Panc1 (cell line): Measurements from ENCODE around the gene KRTAP10-7. TPM values are rescaled to one million over a fixed set of nuclear protein-coding genes. Genes with fewer than 3 reads are reported as not detected.

Experiments
- ATAC-seq: fragments of 200-7000 bp; cut with Tn5 transposase; 2 replicates; pipeline ENCODE4 v1.9.1; 2020; ENCODE audit warnings: mild to moderate bottlenecking, moderate library complexity
- BruUV-seq: library from RNA; stranded (reverse); fragments of 400-500 nt; replicated peaks from 2 replicates; lab custom pipeline; 2021; lab: Mats Ljungman, UMichigan
- CTCF ChIA-PET: fragments of 300-600 bp; sonication (Branson Sonifier 250); formaldehyde crosslinking; loops from one replicate; lab custom pipeline; 2022; ENCODE audit warnings: antibody characterized with exemption; lab: Charles Lee
- POLR2A ChIA-PET: fragments of 300-600 bp; sonication (Branson Sonifier 250); formaldehyde crosslinking; loops from one replicate; lab custom pipeline; 2022; ENCODE audit warnings: antibody characterized with exemption; lab: Charles Lee
- DNase-seq: peaks from one replicate; pipeline ENCODE4 v3.0.0-alpha.2; 2010; ENCODE audit warnings: low read depth, low spot score
- H3K27ac ChIP-seq: 2 replicates; pipeline ENCODE4 v1.5.1; 2011; ENCODE audit warnings: mild to moderate bottlenecking, low read length, inconsistent platforms
- H3K27me3 ChIP-seq: fragments of 200-500 bp; sonication (Bioruptor generic); 2 replicates; pipeline ENCODE4 v1.6.0; 2014; ENCODE audit warnings: low read length, inconsistent platforms; ENCODE audit not compliant: control insufficient read depth, insufficient read depth
- H3K36me3 ChIP-seq: fragments of 200-500 bp; sonication (Bioruptor generic); 2 replicates; pipeline ENCODE4 v1.5.1; 2014; ENCODE audit warnings: inconsistent platforms, mild to moderate bottlenecking, low read length, moderate library complexity; ENCODE audit not compliant: control insufficient read depth, insufficient read depth
- H3K4me1 ChIP-seq: 2 replicates; pipeline ENCODE4 v1.5.1; 2011; ENCODE audit warnings: inconsistent platforms, mild to moderate bottlenecking, low read length, moderate library complexity; ENCODE audit not compliant: control insufficient read depth, insufficient read depth
- H3K4me3 ChIP-seq, 2 experiments: 2 replicates each; pipeline ENCODE4 v1.5.1; 2011 to 2012; ENCODE audit warnings: low read depth in 2 of 2, low read length in 2 of 2, mild to moderate bottlenecking in 2 of 2, inconsistent platforms in 1 of 2, moderate library complexity in 1 of 2
- H3K9me3 ChIP-seq: fragments of 200-500 bp; sonication (Bioruptor generic); 2 replicates; pipeline ENCODE4 v1.5.1; 2014; ENCODE audit warnings: low read depth, mild to moderate bottlenecking, inconsistent platforms, low read length, moderate library complexity; ENCODE audit not compliant: control insufficient read depth, insufficient read depth
- POLR2AphosphoS5 ChIP-seq: IDR thresholded peaks from 2 replicates; pipeline ENCODE4 v1.6.1; 2012; ENCODE audit warnings: mild to moderate bottlenecking, low read depth, low read length, moderate library complexity
- REST ChIP-seq, 2 experiments: IDR thresholded peaks; 2 replicates each; pipeline ENCODE4 v1.6.1; 2011 to 2012; ENCODE audit warnings: low read depth in 2 of 2, control low read depth in 1 of 2, low read length in 1 of 2, mild to moderate bottlenecking in 1 of 2, moderate library complexity in 1 of 2; ENCODE audit not compliant: insufficient read depth in 1 of 2
- SIN3A ChIP-seq: IDR thresholded peaks from 2 replicates; pipeline ENCODE4 v1.6.1; 2012; ENCODE audit warnings: low read depth, mild to moderate bottlenecking, low read length, moderate library complexity, borderline replicate concordance; ENCODE audit not compliant: insufficient read depth
- TCF7L2 ChIP-seq: IDR thresholded peaks from 2 replicates; pipeline ENCODE4 v1.6.1; 2011; ENCODE audit warnings: mild to moderate bottlenecking, low read depth, low read length, inconsistent platforms
- in situ Hi-C: cut with HindIII; loops from 2 replicates; pipeline ENCODE4 v1.10.0; 2016; ENCODE audit warnings: low sequenced_read_pairs, low pct_unique_long_range_greater_than_20kb
- intact Hi-C: fragments of 100-400 bp; cut with micrococcal nuclease; formaldehyde crosslinking; loops from one replicate; pipeline ENCODE4 v1.10.0; 2022; ENCODE audit not compliant: unreplicated experiment
- total RNA-seq: library from RNA; stranded (reverse); gene quantifications from one replicate; pipeline ENCODE4 v1.2.1, GENCODE V29; 2021; ENCODE audit not compliant: unreplicated experiment
- TF ChIP-seq, protein P1 (sequence below): fragments of 450-650 bp; IDR thresholded peaks from 2 replicates; pipeline ENCODE4 v1.5.1; 2017; ENCODE audit warnings: mild to moderate bottlenecking

KRTAP10-7 gene
- total RNA-seq, 1 experiment from 2014 or later, result not detected

DNA sequence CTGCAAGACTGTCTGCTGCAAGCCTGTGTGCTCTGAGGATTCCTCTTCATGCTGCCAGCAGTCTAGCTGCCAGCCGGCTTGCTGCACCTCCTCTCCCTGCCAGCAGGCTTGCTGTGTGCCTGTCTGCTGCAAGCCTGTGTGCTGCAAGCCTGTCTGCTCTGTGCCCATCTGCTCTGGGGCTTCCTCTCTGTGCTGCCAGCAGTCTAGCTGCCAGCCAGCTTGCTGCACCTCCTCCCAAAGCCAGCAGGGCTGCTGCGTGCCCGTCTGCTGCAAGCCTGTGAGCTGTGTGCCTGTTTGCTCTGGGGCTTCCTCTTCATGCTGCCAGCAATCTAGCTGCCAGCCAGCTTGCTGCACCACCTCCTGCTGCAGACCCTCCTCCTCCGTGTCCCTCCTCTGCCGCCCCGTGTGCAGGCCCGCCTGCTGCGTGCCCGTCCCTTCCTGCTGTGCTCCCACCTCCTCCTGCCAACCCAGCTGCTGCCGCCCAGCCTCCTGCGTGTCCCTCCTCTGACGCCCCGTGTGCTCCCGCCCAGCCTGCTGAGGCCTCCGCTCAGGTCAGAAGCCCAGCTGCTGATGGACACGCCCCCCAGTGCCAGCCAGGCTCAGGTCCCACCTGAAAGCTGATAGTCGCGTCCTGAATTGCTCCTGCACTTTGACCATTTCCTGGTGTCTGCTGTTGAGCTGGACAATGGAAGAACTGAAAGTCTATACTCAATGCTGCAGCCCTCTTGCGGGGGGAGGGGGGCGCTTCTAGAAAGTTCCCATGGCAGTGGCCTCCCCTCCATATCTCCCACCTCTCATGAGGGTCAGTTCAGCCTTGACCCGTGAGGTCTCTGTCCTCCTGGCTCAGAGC, 25.7 kb upstream of the KRTAP10-7 start:
- DNase-seq (no peak), ATAC-seq (peak; percentile 43; the same call in 1 of the 2 replicates)
- POLR2A ChIA-PET, result interaction anchor here (0.5 kb wide), 1 partner anchor 145 kb away, joined by 3 read pairs; no protein-coding TSS in a partner anchor
- BruUV-seq, result no TSS peak
- TF ChIP-seq REST (IDR thresholded peaks at IDR 0.05; ENCODE audit: insufficient read depth in 1 of 2, low read depth in 2 of 2, low read length in 1 of 2) (no peak), TCF7L2 (no peak), SIN3A (no peak), POLR2AphosphoS5 (no peak)
- TF ChIP-seq, protein P1, sequence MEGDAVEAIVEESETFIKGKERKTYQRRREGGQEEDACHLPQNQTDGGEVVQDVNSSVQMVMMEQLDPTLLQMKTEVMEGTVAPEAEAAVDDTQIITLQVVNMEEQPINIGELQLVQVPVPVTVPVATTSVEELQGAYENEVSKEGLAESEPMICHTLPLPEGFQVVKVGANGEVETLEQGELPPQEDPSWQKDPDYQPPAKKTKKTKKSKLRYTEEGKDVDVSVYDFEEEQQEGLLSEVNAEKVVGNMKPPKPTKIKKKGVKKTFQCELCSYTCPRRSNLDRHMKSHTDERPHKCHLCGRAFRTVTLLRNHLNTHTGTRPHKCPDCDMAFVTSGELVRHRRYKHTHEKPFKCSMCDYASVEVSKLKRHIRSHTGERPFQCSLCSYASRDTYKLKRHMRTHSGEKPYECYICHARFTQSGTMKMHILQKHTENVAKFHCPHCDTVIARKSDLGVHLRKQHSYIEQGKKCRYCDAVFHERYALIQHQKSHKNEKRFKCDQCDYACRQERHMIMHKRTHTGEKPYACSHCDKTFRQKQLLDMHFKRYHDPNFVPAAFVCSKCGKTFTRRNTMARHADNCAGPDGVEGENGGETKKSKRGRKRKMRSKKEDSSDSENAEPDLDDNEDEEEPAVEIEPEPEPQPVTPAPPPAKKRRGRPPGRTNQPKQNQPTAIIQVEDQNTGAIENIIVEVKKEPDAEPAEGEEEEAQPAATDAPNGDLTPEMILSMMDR, result no peak
- Histone ChIP-seq H3K4me1 (peaks cover 5% of the 10 kb centered on the region; the same call in 1 of the 2 replicates), H3K27me3 (no peaks in the 10 kb centered on the region), H3K9me3 (no peaks in the 10 kb centered on the region), H3K27ac (no peak overlapping the region), H3K4me3 (no peak overlapping the region), H3K36me3 (no peaks in the 10 kb centered on the region)
- in situ Hi-C loops (no loop called here), intact Hi-C loops (no loop called here)
- CTCF ChIA-PET, result no interaction called here

DNA sequence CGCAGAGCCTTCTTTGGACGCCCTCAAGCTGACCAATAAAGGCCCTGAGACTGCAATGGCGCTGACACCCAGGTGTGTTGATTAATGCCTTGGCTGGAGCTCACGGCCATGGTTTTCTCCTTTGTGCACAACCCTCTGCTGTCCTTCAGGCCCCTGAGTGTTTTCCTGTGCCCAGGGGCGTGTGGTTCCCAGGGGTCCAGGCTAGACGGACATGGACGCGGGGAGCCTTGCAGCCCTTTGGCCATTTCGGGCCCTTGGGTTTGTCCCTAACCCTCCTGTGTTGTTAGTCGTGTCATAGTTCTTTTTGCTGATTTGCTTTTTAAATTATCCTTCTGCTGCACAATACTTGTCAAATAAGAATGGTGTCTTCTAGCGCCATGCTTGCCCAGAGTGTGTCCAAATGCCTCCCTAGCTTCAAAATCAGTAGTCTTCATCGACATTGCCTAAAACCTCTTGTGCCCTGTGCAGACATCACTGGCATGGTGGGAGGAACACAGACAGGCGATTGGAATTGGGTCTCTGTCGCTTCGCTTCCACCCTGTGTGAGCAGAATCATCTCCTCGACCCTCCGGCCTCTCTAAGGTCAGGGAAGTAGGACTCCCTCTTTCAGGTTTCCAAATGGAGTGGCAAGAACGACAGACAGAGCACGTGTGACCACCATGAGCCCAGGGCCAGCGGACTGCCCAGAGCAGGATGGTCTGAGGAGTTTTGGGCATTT, 24.9 kb upstream of the KRTAP10-7 start:
- Histone ChIP-seq H3K27ac (no peak overlapping the region), H3K36me3 (no peaks in the 10 kb centered on the region), H3K4me1 (peaks cover 5% of the 10 kb centered on the region; the same call in 1 of the 2 replicates), H3K4me3 (no peak overlapping the region), H3K9me3 (no peaks in the 10 kb centered on the region), H3K27me3 (no peaks in the 10 kb centered on the region)
- no TSS peak for BruUV-seq
- in situ Hi-C loops, result no loop called here
- ATAC-seq (no peak), DNase-seq (no peak)
- no peak for TF ChIP-seq POLR2AphosphoS5
- no peak for TF ChIP-seq TCF7L2
- TF ChIP-seq, protein P1, result no peak
- no peak for TF ChIP-seq REST (IDR thresholded peaks at IDR 0.05; ENCODE audit: insufficient read depth in 1 of 2, low read depth in 2 of 2, low read length in 1 of 2)
- TF ChIP-seq SIN3A, result no peak
- ChIA-PET POLR2A (no interaction called here), CTCF (no interaction called here)
- intact Hi-C loops, result no loop called here
